GM19351 (cell line): ENCODE measurements around the gene DCANP1.

Source experiments
- ATAC-seq: cut with Tn5 transposase; IDR thresholded peaks from one replicate; pipeline ENCODE4 v1.9.1; 2021; ENCODE audit warnings: mild to moderate bottlenecking, moderate library complexity; ENCODE audit not compliant: unreplicated experiment

Gene DCANP1

DNA sequence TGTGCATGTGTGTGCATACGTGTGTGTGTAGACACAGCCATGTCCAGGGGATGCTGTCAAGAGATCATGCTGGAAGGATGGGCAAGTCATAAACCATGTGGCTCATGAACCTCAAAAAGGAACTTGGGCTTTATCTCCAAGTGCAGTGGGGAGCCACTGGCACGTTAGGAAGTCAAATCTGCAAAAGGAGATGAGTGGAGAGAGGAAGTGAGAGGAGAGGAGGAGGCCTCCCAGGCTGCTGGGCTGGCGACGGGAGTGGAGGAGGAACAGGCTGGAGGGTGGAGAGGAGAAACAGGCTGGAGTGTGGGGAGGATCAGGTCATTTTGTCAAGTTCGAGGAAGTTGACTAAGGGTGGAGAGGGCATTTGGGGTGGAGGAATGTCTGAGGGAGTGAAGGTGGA is 34.2 kb upstream of the DCANP1 start:
- no peak for ATAC-seq

DNA sequence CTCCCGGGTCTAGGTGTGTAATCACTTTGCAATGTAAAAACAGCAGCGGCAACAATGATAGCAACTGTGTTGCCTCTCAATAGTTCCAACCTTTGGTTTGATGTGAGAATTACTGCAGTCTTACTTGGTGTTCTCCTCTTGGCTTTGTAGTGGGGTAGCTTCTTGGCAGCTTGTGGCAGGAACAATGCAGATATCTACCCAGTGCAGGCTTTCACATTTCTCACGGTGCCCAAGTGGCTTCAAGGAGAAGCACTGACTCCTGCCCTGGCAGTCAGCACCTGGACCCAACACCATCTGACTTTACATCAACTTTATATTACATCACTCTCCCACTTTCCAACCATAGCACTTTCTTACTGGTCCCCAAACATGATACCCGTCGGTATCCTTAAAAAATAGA is 33.4 kb upstream of the DCANP1 start:
- no peak for ATAC-seq

DNA sequence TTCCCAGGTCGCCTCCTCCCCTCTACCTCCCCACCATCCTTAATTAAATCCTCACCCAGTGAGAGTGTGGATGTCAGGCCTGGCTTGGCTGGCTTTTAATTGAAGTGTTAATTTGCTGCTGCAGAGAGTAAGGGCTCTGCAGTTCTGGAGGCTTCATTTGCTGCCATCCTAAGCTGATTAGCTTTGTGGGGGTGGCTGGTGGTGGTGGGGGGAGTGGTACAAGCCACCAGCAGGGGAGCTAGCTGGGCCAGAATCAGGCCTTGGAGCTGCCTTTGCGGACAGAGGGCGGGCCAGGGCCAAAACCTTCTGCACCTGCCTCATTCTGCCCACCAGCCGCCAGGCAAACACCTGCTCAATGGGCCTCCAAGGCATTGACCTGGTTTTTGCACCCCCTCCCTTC is 31.8 kb upstream of the DCANP1 start:
- ATAC-seq: no peak

DNA sequence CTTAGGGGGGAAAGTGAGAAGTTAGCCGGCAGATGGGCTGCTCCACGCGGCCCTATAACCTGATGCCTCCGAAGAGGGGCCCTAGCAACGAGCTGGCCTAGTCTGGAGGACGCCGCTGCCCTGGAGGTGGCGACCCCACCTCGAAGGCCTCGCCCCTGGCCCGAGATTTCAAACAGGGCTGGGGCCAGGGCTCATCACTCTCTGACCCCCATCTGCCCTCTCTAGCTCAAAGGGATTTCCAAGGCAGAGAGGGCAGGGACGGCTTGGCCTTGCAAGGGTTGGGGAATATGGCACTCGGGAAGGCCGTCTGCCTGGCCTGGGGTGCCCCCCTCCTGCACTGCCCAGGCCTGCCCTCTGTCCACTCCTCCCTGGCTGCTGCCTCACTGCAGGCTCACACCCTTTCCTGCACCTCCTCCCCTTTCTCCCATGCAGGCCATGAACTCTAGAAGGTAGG is 30.5 kb upstream of the DCANP1 start:
- ATAC-seq: no peak

DNA sequence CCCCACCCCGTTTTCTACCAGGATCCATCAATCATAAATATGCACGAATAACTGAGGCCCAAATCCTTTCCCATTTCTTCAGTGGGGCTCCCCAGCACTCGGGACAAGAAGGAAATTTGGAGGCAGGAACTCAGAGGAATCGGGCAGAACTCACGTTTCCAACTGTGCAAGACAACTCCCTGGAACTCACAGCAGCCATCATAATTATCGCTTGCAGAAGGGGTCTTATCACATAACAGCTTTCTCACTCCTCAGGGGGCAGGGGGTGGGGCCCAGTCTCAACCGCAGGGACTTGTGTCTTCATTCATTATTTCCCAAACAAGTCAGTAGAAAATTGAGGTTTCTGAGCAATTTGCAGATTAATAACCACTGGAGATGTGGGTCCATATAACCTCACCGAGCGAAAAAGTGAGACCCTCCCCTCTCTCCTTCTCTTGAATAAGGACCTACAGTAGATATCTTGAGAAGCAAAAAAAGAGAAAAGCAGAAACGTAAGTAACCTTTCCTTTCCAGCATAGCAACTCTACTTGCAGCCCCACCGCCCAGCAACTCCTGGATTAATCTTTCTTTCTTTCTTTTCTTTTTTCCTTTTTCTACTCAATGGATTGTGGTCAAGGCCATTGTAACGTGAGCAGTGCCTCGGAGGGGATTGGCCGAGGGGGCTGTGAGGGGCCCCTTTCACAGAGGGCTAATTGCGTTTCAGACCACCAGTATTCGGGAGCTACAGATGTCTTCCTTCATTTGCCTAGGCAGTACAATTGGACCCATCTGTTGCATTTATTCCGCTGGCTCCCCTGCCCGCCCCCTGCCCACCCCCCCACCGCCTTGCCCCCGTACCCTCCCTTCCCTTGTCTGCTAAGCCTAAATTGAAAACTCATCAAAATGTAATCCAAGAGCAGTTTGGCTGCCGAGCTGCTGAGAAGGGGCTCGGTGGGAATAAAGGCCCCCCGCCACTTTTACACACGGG is 29.8 kb upstream of the DCANP1 start:
- no peak for ATAC-seq

DNA sequence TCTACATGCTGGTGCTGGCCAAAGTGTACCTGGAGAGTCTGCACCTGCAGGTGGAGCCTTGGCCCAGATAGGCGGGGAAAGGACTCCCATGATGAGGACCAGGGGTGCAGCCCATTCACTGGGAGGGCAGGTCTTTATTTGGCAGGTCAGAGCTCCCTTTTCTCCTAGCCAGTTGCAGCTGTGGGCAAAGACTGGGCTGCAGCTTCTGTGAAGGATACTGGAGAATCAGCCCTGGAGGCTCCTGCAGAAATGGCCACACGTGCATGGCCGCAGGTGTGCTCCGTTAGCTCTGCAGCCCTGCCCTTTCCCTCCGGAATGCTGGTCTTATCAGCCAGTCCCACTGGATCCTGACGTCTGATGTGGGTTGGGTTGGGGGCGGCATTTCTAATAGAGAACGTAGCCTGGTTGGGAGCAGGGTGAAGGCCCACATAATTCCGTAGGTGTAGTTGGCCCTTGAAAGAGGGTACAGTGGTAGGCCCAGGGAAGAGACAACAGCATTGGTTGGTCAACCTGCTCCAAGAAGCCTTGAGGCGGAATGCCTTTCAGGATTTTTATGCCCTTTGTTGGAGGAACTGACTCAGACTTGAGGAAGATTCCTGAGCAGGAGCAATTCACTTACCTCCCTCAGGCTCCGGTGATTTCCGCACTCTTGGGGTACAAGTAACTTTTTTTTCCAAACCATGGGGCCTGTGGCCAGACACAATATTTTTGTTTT is 27.0 kb upstream of the DCANP1 start:
- no peak for ATAC-seq

DNA sequence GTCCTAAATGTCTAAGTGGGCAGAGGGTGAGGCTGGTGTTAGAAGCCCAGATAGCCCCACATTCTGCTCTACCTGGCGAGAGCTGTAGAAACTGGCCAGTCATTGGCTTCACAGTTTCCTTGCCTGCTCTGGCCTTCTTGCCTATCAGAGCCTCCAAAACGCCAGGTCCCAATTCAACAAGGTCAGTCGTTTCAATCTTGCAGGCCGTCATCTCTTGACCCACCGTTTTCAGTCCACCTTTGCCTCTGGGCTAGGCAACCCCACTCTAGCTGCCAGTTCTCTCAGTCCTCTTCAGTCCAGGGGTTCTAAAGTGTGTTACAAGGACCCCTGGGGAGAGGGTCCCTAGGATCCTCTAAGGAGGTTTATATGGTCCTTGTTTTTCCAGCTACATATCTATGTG is 25.0 kb upstream of the DCANP1 start:
- no peak for ATAC-seq

DNA sequence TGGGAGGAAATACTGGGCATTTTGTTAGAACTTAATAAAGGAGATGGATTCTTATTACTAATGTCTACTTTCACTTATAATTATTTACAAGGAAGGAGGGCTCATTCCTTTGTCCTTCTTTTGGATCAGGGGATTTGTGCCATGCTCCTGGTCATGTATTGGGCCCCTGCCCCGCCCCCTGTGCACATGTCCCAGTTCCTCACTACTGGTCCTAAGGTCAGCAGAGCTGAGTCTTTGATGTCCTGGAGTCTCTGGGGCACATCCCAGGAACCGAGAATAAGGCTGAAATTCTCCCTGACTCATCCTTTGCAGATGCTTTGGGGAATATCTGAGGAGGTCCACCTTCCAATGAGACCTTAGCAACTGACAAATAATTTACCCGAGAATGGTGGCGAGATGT is 24.6 kb upstream of the DCANP1 start:
- ATAC-seq: no peak

DNA sequence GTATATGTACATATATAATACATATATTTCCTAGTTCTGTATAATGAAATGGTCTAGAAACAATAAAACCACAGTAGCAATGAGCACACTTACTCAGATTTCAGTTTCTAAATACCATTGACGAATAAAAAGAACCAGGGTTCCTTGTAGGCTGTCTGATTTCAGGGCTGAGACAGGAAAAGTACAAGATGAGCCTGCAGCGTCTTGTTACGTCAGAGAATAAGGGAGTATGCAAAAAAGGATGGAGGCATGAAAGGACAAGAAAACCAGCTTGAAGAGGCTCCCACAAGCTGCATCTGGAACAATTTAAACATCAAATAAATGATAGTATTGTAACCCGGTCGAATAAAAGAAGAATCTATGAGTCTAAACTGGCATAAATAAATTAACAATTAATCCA is 22.8 kb upstream of the DCANP1 start:
- no peak for ATAC-seq

DNA sequence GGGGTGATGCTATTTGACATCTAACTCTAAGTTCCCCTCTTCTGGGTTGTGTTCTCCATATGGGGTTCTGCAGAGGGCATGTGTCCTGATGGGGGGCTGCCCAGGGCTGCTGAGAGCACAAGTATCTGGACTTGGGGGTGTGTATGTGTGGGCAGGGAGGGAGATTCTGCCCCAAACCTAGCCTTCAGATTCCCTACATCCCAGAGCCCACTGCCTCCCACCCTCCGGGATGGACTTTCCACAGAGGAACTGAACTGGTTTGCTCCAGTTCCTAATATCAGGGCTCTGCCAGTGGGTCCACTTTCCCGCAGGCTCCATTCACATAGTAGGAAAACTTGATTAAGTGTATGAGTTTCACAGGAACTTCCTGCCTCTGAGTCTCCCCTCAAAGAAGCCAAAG is 21.4 kb upstream of the DCANP1 start:
- no peak for ATAC-seq

DNA sequence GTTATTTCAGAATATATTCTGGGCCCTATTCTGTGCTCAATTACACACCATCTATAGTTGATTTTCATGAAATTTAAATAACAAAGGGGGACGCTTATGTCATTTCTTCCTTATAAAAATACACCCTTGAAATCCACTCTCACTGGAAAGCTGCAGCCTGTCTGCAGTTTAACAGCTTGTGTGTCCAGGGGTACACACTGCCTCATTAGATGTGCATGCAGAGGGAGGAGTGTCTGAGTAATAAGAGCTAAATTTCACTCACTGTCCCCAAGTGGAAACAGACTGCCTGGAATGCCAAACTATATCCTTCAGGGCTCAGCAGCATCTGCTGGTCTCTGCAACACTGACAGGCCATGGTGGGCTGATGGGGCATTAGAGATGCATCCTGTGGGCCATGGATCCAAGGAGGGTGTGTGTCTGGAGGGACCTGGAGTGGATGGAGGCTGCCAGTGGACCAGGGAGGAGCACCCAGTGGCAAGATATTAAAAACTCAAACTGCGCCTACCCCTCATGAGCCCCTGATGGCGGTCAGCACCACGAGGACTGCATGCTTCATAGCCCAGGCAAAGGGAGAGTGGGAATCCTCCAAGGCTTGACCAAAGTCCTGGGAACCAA is 20.8 kb upstream of the DCANP1 start:
- no peak for ATAC-seq

DNA sequence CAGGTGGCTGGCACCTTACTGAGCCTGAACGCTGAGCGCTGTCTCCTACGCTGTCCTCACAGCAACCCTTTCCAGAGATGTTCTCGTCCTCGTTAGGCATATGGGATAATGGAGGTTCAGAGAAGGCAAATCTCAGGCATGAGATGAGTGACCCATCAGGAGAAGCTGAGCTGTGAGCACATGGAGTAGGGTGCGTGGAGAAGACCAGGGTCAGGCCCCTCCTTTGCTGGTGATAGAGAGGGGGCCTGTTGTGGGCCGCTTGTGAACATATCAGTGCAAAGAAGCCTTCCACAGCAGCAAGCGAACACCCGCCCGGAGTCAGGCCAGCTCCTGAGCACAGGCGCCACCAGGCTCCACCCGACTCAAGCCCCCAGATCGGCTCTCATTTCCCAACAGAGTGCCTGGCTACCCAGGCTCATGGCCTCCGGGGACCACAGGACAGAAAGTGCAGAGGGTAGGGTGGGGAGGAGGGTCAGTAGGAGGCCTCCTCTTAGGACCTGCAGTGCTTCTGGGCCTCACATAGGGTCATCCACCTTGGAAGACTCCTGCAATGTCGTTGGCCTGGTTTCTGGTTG is 20.0 kb upstream of the DCANP1 start:
- ATAC-seq: no peak

DNA sequence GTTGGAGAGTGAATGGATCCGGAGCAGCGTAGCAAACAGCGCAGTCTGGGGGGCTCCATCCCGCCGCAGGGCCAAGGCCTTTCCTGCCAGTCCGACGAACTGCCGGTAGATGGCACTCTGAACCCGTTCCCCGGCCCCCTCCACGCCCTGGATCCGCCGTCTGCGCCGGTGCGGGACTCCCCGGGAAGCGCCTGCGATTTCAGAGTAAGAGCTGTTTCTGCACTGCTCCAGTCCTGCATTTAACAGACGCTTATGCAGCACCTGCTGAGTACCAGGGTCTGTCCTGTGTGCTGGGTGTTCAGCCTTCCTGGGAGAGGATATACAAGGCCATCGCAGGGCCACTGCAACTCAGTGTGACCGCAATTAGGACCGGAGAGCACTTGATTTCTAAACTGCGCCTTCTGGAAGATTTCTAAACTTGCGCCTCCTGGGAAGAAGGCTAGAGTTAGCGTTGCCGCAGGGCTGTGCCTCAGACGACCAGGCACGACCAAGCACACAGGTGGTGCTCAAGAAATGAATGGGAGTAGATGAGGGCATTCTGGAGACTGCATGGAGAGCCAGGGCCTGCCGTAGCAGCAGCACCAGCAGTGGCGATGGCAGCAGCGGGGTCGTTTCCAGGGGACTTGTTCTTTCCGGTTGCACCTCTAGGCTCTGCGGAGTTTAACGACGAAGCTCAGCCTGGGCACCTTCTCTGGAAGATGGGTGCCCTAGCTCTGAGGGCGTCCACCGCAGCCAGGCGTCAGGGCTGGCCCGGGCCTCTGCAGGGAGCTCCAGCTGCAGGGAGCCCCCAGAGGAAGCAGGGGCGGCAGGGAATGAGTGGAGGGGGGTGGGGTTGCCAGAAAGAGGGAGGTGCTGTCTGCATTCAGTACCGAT is 19.3 kb upstream of the DCANP1 start:
- peak; percentile 80 for ATAC-seq

DNA sequence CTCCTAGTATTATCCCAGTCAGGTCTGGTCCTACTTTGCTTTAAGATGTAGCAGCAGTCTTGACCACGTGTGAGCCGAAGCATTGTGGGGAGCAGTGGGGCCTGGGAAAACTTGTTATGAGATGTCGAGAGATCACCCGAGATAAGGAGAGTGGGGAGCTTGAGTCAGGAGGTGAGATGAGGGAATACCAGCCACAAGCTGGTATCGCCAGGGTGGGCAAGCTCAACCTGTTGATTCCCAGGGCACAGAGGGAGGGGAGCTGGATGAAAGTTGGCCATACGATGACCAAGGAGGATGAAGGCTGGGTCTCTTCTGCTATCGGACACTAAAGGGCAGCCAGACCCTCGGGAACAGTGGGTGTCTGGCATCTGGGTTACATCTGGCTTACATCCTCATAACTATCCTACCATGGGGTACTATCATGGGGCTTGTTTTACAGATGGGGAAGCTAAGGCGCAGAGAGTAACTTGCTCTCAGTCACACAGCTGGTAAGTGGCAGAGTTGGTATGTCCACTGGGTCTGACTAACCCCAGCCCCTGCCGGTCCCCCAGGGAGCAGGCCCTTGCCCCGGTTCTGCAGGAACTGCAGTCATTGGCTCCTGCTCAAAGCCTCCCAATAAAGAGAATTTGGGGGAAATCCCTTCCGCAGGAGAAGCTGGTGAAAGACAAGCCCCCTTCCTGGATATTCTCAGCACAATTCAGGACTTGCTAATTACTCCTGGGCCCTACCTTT is 18.4 kb upstream of the DCANP1 start:
- no peak for ATAC-seq

DNA sequence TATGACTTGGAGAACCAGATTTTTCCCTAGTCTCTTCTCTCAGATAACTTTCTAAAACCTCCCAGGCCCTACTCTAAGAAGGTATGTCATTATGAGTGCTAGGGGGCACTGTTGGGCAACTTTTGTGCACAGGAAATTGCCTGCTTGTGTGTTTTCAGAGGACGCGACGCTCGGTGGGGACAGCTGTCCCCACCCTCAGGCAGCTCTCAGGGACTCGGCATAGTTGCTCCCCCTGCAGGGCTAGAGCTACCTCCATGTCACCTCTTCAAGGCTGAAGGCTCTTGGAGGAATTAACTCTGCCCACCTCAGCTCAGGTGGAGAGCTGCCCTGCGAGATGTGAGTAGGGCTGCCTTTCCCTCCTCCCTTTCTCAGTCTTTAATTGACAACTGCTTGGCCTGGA is 15.2 kb upstream of the DCANP1 start:
- ATAC-seq: peak; percentile 57

DNA sequence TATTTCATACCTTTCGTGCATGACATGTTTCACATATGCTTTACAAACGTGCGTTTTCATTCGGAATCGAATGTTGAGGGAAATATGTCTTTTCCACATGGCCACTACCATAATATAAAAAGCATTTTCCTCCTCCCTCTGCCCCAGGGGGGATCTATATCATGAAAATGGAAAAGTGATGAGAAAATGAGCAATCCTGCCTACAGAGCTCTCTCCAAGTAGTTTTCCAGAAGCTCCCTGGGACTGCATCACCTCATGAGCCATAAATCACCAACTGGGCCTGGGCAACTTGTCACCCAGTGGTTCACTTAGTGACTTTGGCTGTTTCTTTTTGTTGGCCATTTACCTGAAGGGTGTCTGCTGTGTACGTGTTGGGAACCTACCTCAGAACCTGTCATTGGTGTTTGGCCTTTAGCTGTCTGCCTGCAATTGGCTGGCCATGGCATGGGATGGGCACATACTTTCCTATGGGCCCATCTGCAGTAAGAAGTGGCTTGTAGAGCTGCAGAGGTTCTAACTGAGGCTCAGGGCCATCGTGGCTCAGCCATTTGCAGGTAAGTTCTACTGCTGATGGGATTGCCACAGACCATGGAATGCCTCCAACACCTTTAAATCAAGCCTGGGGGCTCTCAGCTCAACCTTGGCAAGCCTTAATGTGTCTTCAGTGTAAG is 14.5 kb upstream of the DCANP1 start:
- no peak for ATAC-seq

DNA sequence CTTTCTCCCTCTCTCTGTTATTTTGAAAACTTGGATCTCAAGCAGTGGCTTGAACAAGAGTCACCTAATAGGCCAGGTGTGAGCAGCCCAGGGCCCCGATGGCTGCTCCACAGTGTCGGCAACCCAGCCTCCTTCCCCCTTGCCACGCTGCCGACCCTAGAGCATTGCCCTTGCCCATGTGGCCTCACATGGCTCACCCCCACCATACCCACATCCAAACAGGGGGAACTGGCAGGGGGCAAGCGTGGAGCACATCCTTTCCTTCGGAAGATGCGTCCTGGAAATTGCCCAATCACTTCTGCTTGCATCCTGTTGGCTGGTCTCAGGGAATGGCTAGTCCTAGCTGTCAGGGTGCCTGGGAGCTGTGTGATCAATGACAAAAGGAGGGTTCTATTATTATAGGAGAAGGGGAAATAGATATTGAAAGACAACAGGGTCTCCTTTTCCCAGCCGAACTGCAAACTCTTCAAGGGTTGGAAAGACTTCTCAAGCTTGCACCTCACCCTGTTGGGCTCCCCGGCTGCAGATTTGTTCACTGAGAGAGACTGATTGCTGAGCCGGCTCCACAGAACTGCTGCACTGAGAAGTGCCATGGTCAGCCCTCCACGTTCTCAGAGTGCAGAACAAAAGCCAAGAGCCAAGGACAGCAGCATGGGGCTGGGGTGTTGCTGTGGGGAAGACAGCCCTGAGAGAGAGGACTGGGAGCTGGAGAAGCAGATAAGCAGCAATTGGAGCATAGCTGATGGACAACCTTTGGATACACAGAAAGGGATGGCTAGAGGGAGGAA is 13.3 kb upstream of the DCANP1 start:
- ATAC-seq: no peak

DNA sequence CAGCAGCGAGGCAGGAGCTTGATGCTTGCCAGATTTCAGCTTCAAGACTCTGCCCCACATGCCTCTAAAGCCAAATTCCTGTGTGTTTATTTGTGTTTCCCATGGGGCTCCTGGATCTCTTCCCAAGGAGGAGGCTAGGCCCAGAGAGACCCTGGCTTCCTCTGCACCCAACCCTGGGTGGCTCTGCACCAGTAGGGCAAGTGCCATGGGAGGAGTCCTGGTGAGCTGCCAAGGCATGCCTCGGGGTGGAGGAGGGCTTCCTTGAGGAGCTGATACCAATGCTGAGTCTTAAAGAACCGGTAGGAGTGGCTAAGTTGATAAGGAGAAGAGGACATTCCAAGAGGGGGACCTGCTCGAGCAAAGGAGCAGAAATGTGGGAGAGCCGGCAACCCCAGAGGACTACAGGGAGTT is 11.8 kb upstream of the DCANP1 start:
- ATAC-seq: no peak
